ENCODE measurements around the gene GPSM3.

- TF ChIP-seq CTCF (IDR thresholded peaks at IDR 0.05) (no peak), POLR2A (IDR thresholded peaks at IDR 0.05) (no peak)
These were observed 48.2 kb upstream of the GPSM3 start for GRCh38 chr6:32240686-32241085.
